HG02943 (cell line): ENCODE measurements around the gene SSTR4.
"Not testable (repeated sequence)": the region's sequence is repeated elsewhere in the genome, so short reads cannot be mapped to it uniquely, and the experiment has no call there.

Experiments used
- ATAC-seq: cut with Tn5 transposase; IDR thresholded peaks from one replicate; pipeline ENCODE4 v1.9.1; 2021; ENCODE audit warnings: mild to moderate bottlenecking, low read depth, moderate library complexity; ENCODE audit not compliant: unreplicated experiment

SSTR4 gene, protein sequence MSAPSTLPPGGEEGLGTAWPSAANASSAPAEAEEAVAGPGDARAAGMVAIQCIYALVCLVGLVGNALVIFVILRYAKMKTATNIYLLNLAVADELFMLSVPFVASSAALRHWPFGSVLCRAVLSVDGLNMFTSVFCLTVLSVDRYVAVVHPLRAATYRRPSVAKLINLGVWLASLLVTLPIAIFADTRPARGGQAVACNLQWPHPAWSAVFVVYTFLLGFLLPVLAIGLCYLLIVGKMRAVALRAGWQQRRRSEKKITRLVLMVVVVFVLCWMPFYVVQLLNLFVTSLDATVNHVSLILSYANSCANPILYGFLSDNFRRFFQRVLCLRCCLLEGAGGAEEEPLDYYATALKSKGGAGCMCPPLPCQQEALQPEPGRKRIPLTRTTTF

DNA sequence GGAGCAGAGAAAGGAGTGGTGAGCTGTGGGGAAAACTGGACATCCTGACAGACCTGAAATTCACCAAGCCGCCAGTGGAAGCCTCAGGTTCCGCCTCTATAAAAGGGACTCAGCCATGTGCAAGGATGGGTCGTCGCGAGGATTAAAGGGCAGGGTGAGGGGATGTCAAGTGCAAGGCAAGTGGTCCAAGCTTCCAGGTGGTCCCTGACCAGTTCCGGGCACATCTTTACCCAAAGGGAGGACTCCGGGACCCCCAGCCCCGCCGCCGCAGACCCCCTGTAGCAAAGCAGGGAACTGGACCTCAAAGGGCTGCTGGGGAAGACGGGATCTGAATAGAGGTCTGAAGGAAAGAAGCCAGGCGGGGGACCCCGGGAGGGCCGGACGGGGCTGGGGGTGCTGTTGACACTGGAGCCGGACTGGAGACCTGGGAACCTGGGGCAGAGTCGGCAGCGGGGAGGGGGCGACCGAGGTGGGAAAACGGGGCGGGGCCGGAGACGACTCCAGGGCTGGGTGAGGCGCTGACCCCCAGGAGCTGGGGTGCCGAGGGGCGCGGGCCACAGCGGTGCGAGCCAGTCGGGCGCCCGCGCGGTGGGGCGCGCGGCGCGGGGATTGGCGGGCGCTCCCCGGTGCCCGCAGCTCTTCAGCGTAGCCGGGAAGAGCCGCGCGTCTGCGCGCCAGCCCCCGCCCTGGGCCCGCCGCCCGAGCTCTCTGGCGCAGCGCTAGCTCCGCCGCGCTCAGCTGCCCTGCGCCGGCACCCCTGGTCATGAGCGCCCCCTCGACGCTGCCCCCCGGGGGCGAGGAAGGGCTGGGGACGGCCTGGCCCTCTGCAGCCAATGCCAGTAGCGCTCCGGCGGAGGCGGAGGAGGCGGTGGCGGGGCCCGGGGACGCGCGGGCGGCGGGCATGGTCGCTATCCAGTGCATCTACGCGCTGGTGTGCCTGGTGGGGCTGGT, at the start of gene SSTR4:
Gene SSTR4 (plus strand): TSS at position 592 of the 951 bp plus-strand sequence. CDS start 172 bp downstream, at position 764.
- ATAC-seq: no peak

DNA sequence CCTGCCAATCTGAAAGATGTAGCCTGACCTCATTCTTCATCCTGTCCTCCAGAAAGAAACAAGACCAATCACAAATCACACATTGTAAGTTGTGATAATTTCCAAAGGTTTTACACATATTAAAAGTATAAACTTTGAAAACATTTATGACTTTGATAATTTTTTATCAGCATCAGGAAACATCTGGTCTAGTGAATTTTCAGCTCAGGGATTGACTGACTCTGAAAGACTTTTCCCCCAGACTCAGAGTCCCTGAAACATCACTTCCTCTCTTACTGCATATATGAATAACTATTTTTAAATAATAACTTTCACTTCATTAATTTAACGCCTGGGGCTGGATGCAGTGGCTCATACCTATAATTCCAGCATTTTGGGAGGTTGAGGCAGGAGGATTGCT, 48.5 kb upstream of the SSTR4 start:
- ATAC-seq: no peak

DNA sequence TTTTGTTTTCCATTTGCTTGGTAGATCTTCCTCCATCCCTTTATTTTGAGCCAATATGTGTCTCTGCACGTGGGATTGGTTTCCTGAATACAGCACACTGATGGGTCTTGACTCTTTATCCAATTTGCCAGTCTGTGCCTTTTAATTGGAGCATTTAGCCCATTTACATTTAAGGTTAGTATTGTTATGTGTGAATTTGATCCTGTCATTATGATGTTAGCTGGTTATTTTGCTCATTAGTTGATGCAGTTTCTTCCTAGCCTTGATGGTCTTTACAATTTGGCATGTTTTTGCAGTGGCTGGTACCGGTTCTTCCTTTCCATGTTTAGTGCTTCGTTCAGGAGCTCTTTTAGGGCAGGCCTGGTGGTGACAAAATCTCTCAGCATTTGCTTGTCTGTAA, 43.7 kb upstream of the SSTR4 start:
- not testable (repeated sequence) for ATAC-seq

DNA sequence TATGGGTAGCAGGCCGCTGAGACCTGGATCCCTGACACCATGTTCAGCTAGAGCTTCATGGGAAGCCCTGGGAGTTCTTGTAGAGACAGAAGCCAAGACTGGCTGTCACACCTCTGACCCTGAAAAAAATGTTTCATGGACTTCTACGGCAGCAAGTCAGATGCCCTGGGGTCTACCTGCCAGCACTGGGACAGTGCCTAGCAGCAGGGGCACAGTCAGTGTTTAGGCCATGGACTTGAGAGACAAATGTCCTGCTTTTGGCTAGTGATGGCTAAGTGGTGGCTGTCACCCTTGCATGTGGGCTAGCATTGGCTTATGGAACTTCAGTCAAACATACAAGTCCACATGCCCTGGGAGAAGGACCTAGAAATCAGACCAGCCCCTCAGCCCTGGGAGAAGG, 41.3 kb upstream of the SSTR4 start:
- ATAC-seq: no peak

DNA sequence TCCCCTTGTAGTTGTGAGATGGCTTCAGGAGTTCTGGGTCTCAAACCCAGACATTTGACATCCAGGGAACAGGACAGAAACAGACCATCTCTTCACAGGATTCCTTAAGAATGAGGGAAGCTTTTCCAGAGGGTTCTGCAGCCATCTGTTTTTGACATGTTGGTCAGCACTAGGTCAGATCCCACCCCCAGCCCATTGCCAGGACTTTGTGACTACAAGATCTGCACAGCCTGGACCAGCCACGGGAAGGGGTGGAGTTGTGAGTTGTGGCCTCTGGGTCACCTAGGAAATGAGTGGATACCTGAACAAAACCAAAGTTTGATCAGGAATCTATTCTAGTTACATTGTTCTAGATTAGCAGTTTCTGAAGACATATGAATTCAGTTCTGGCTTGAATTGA, 39.2 kb upstream of the SSTR4 start:
- no peak for ATAC-seq

DNA sequence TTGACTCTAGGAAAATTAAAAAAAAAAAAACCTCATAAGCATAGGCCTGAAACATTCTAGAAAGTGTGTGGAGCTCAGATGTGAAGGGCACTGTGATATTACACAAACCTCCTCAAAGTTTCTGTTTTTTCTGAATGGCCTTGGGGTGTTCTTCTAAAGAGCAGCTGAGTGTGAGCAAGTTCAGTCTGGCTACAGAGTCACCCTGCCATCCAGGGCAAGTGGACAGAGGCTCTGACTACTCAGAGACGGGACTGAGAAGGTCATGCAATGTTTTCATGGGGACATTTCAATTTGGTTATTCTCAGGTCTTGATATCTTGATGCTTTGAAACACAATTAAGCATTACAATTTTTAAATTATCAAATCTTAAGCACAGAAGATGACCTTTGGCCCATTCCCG, 36.6 kb upstream of the SSTR4 start:
- ATAC-seq: no peak

DNA sequence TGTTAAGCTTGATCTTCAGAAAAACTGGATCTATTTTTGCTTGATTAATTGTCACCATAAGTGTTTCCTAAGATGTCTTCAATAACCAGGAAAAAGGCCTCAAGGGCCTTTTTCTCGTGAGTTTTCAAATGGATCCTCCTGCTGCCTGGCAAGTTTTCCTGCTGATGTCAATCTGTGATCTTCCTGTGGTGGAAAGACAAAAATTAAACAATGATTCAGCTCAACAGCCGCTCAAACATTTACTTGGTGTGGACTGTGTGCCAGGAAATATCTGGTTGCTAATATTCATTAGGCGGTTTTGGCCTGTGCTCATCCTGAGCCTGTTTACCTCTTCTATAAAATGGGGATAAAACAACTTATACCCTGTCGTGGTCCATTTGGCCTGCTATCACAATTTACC, 35.4 kb upstream of the SSTR4 start:
- no peak for ATAC-seq

DNA sequence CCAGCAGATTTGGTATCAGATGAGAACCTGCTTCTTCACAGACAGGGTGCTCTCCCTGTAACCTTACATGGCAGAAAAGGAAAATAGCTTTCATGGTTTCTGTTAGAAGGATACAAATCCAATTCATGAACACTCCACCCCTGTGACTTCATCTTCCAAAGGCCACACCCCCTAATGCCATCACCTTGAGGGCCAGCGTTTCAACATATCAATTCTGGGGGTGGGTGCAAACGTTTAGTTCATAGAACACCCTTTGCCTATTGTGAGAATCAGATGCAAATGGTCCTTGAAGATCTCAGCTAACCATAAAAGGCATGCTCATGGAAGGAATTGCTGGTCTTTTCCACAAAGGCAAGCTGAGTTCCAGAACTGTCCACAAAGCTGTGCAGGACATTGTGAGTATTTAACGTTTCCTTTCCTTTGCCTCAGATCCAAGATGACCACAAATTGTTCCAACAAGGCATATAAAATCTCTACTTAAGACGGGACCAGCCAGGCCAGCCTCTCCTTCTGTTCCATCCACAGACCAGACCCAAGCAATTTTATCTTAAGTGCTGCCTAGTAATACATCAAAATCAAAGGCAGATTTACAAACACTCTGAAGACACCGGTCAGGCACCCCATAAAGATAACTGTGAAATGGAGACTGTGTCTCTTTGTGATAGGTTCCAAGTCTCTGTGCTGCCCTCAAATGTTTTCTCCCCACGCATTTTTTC, 34.7 kb upstream of the SSTR4 start:
- no peak for ATAC-seq

DNA sequence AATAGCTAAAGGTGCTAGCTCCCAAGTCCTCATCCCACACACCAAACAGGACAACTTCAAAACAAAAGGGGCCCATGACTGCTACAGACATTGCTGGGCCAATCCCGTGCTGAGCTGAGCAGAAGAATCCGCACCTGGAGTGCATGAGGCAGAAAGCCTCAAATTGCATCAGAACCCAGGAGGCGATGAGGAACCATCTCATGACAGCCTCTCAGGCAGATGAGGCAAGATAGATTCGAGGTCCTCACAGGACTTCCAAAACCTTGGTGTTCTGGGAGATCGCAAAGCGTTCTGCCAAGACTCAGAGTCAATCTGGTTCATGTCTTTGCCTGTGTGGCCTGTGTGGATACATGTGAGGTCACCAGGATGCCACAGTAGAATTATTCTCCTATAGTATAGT, 32.8 kb upstream of the SSTR4 start:
- ATAC-seq: no peak

DNA sequence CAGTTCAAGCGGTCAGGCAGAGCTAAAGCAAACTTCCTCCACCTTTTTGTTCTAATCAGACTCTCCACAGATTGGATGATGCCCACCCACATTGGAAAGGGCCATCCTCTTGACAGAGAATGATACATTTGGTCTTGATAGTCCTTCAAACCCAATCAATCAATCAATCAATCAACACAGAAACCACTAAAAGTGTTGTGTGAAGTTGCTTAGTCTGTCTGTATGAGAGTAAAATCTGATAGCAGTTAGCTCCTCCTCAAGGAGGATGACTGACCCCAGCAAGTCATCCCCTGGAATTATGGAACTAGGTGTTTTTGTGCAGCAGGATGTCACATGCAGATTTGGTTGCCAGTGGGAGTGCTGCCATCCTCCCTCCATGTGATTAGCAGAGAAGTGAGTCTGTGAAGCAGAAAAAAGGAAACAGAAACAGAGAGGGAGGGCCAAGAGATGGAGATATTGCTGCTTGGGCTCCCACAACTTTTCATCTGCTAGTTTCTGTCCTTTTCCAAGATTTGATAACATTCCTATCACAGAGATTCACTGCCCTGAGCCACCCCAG, 32.0 kb upstream of the SSTR4 start:
- no peak for ATAC-seq

DNA sequence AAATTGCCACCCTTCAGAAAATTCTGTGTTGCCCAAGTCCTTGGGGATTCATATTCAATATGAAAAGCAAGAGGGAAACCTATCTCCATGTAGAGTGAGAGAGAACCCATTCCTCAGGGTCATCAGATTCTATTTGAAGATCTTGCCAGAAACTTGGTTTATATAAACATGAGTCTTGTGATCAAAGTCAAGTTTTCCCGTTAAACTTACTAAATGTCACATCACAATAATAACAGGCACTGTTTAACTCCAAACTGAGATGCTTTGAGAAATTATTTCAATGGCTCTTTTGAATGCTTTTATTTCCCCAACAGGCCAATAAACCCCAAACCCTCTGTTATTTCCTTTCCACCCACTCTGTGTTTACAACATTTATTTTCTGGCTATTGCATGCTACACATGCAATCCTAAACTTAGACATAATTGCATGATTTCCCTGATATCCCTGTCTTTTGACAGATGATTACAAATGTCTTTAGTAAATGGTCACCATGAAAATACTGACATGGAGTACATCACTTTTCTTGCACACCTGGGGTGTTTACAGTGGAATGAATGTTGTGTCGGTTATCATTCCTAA, 31.1 kb upstream of the SSTR4 start:
- no peak for ATAC-seq

DNA sequence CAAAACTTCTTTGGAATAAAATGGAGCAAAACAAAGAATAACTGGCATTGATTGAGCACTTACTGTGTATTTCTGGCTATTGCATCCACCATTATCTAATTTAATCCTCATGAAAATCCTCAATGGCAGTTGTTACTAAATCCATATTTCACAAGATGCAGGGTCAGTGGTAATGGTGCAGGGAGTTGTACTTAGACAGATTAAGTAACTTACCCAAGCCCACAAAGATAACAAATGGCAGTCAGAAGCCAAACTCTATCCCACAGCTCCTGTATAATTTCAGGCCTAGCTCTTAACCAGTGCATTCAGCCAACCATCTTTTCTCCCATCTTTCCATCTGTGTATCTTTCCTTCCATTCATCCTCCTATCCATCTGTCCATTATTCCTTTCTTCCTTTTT, 29.3 kb upstream of the SSTR4 start:
- no peak for ATAC-seq

DNA sequence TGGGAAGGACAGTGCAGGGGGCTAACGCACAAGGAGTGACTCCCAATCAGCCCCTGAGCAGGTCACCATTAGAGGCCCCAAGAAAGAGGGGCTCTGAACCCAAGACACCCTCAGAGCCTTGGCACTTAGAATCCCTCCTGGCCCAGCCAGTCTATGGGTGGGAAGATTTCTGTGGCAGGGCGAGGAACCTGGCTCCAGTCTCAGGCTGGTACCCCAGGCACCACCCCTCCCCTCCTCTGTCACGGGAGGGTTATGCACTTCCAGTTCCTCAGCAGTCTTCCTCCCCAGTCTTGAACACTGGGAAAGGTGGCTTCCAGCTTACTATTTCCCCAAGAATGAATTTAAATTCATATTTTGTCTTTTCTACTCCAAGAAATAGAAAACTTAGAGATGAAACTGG, 27.6 kb upstream of the SSTR4 start:
- no peak for ATAC-seq

DNA sequence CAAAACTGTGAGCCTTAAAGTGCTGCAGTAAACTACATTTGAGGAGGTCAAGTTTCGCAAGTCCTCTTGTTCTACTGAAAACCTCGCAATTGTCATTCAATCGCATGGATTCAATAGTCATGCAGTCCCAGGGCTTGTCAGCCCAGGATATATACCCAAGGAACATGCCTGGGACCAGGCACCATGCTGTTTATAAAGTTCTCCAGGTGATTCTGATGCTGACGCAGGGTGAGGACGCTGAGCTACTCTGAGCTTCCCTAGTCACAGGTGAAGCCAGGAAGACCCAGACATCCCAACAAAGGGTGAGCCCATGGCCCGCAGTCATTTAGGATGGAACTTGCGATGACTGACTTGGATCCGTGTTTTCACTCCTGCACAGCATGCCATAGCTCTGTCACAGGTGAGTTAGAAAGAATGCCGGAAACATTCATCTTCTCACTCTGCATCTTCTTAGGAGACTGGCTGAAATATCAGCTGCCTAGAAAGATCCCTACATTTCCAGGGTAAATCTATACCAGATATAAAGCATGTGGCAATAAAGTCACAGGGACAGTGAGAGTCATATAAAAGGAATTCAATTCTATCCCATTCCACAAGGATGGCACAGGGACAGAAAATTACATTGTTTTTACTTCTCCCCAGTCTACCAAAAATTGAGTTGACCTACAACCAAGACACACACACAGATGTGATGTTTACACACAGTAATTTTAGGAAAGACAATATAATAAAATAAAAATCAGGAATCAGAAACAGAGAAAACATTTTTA, 27.0 kb upstream of the SSTR4 start:
- ATAC-seq: no peak

DNA sequence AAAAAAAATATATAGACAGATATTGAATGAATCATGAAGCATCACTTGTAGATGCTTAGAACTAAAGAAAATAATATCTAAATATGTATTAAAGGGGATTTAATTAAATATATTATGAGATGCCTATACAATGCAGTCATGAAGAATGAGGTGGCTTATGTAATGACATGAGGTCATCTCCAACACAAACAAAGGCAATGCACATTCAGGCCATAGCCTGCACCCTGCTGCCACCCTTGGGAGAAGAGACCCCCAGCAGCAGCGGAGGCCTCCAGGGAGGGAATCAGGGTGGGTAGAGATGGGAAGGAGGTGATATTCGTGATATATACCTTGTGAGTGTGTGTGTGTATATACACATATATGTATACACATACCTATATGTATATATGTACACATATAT, 26.4 kb upstream of the SSTR4 start:
- ATAC-seq: no peak

DNA sequence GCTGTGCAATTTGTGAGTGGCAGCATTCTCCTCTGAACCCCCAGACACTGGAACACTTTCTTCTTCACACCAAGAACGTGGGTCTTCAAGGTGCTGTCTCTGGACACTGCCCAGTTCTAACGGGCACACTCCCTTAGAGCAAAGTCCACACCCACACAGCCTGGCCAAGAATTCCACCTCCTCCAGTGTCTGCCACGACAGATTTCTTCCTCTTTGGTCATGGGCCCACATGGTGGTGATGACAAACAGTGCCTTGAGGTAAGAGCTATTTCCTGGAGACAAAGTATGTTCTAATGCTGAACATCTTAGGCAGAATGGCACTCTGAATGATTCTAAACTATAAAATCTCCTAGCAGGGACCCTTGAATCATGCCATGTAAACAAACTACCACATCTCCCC, 25.5 kb upstream of the SSTR4 start:
- ATAC-seq: no peak

DNA sequence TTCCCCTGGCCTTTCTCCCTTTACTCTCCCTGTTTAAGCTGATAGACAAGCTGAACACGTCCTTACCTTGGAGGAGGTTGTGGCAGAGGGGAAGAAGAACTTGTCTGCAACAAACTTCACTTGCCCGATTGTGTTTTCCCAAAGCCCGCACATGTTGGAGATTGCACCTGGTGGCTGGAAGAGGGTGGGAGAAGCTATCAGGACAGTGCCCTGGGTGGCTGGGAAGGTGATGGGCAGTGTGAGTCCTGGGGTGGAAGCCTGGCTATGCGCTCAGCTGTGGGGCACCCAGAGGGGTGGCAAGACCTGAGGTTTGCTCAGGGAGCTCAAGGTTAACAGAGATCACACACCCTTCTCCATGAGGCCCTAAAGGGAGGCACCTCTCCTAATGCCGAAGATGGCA, 25.0 kb upstream of the SSTR4 start:
- ATAC-seq: no peak

DNA sequence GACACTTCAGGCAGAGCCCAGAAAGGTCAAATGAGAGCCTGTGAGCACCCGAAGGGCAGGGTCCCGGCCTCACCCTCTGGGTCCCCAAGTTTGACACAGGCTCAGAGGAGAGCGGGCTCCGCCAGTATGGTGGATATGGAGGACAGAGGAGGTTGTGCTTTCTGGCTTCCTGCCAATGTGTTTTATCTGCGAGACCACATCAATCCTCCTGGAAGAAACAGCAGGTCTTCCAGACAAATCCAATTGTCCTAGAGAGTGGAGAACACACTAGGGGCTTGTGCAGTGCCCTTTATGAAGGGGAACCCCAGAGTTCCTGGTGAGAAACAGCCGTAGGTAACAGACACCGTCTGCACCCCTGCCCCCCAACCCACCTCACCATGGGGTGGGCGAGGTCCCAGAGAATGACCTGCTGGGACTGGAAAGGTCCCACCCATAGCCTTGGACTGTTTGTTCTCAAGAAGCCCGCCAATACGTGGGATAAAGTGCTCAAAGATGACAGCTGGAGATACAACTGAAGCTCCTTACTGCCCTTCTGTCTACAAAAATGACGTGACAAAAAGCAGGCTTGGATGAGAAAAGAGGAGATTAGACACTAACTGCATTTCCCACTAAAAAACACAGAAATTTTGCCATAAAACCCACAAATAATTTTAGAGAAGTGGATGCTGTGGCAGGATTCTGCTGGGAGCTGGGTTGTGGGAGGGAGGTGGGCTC, 23.9 kb upstream of the SSTR4 start:
- ATAC-seq: no peak

DNA sequence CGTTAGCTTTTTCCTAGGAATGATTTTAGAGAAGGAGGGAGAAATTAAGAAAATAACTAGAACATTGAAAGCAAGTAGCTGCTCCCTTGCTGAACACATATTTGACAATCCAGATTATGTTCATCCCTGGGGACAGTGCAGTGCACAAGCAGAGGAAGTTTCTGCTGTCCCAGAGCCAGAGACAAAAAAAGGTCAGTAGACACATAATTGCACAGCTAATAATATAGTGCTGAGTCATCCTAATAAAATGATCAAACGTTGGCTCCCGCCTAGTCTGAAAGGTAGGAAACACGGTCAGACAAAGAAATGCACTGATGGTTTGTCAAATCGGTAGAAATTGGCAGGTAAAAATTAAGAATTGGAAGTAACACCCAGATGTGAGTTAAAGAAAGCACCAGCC, 21.7 kb upstream of the SSTR4 start:
- ATAC-seq: no peak
